PC-3 (cell line): ENCODE measurements around the gene ZBED4. TPM values are rescaled to one million over a fixed set of nuclear protein-coding genes. Genes with fewer than 3 reads are reported as not detected.

Experiments used
- ATAC-seq: fragments of 200-7000 bp; cut with Tn5 transposase; 2 replicates; pipeline ENCODE4 v1.9.1; 2020; ENCODE audit warnings: mild to moderate bottlenecking, moderate library complexity
- BruUV-seq: library from RNA; stranded (reverse); fragments of 400-500 nt; replicated peaks from 2 replicates; lab custom pipeline; 2021; lab: Mats Ljungman, UMichigan
- CTCF ChIA-PET: fragments of 300-600 bp; sonication (Branson Sonifier 250); formaldehyde crosslinking; loops from one replicate; lab custom pipeline; 2022; ENCODE audit warnings: antibody characterized with exemption; lab: Charles Lee
- POLR2A ChIA-PET: fragments of 300-600 bp; sonication (Branson Sonifier 250); formaldehyde crosslinking; loops from one replicate; lab custom pipeline; 2022; ENCODE audit warnings: antibody characterized with exemption; ENCODE audit not compliant: unreplicated experiment; lab: Charles Lee
- DNase-seq: peaks from one replicate; pipeline ENCODE4 v3.0.0-alpha.2; 2015
- H2AFZ ChIP-seq: fragments of 300-600 bp; sonication (generic); 2 replicates; pipeline ENCODE4 v1.6.0; 2016; ENCODE audit warnings: antibody characterized with exemption, low read length
- H3F3A ChIP-seq: fragments of 300-600 bp; sonication (generic); one replicate; pipeline ENCODE4 v1.6.0; 2017; ENCODE audit warnings: antibody characterized with exemption, low read length, control low read depth, mild to moderate bottlenecking; ENCODE audit not compliant: unreplicated experiment
- H3K27ac ChIP-seq: fragments of 300-600 bp; sonication (generic); 2 replicates; pipeline ENCODE4 v1.5.1; 2016; ENCODE audit warnings: mild to moderate bottlenecking, low read length
- H3K27me3 ChIP-seq: fragments of 300-600 bp; sonication (generic); 2 replicates; pipeline ENCODE4 v1.6.1; 2016; ENCODE audit warnings: low read length, mixed read lengths
- H3K36me3 ChIP-seq: fragments of 300-600 bp; sonication (generic); 2 replicates; pipeline ENCODE4 v1.6.1; 2016; ENCODE audit warnings: low read depth, mixed run types, low read length, mixed read lengths
- H3K4me1 ChIP-seq: fragments of 300-600 bp; sonication (generic); 2 replicates; pipeline ENCODE4 v1.5.1; 2016; ENCODE audit warnings: low read length; ENCODE audit not compliant: insufficient read depth
- H3K4me2 ChIP-seq: fragments of 300-600 bp; sonication (generic); 2 replicates; pipeline ENCODE4 v1.6.0; 2016; ENCODE audit warnings: low read length
- H3K4me3 ChIP-seq: fragments of 300-600 bp; sonication (generic); 2 replicates; pipeline ENCODE4 v1.5.1; 2016; ENCODE audit warnings: mild to moderate bottlenecking, low read length, mixed read lengths
- H3K79me2 ChIP-seq: fragments of 300-600 bp; sonication (generic); 2 replicates; pipeline ENCODE4 v1.6.1; 2017; ENCODE audit warnings: low read length, mixed read lengths
- H3K9ac ChIP-seq: fragments of 300-600 bp; sonication (generic); 2 replicates; pipeline ENCODE4 v1.6.0; 2016; ENCODE audit warnings: mild to moderate bottlenecking, low read length
- H3K9me2 ChIP-seq: fragments of 300-600 bp; sonication (generic); replicated peaks from 2 replicates; pipeline ENCODE4 v1.6.1; 2016; ENCODE audit warnings: mixed run types, low read length, mixed read lengths
- H3K9me3 ChIP-seq: fragments of 300-600 bp; sonication (generic); 2 replicates; pipeline ENCODE4 v1.6.1; 2016; ENCODE audit warnings: low read length, mixed read lengths
- H4K20me1 ChIP-seq: fragments of 300-600 bp; sonication (generic); 2 replicates; pipeline ENCODE4 v1.6.1; 2016; ENCODE audit warnings: low read length, mixed read lengths
- CTCF ChIP-seq: fragments of 300-600 bp; sonication (generic); conservative IDR thresholded peaks from 2 replicates; pipeline ENCODE4 v1.5.1; 2017; ENCODE audit warnings: antibody characterized with exemption, low read depth, mild to moderate bottlenecking, low read length
- EZH2 ChIP-seq: fragments of 300-600 bp; sonication (generic); IDR thresholded peaks from one replicate; pipeline ENCODE4 v1.6.1; 2017; ENCODE audit warnings: antibody characterized with exemption, mild to moderate bottlenecking, low read length; ENCODE audit not compliant: unreplicated experiment
- EZH2phosphoT487 ChIP-seq: fragments of 300-600 bp; sonication (generic); IDR thresholded peaks from 2 replicates; pipeline ENCODE4 v1.6.1; 2018; ENCODE audit warnings: mild to moderate bottlenecking, antibody characterized with exemption, low read length, borderline replicate concordance
- intact Hi-C: fragments of 100-400 bp; cut with micrococcal nuclease; formaldehyde crosslinking; loops from 2 replicates; pipeline ENCODE4 v1.9.0; 2023
- total RNA-seq: library from RNA; depleted of rRNA; stranded (reverse); fragments of >200 nt; gene quantifications from 2 replicates; pipeline ENCODE4 v1.2.3, GENCODE V29; 2014

Gene ZBED4
- total RNA-seq, 1 experiment from 2014 or later: 11.5 TPM

DNA sequence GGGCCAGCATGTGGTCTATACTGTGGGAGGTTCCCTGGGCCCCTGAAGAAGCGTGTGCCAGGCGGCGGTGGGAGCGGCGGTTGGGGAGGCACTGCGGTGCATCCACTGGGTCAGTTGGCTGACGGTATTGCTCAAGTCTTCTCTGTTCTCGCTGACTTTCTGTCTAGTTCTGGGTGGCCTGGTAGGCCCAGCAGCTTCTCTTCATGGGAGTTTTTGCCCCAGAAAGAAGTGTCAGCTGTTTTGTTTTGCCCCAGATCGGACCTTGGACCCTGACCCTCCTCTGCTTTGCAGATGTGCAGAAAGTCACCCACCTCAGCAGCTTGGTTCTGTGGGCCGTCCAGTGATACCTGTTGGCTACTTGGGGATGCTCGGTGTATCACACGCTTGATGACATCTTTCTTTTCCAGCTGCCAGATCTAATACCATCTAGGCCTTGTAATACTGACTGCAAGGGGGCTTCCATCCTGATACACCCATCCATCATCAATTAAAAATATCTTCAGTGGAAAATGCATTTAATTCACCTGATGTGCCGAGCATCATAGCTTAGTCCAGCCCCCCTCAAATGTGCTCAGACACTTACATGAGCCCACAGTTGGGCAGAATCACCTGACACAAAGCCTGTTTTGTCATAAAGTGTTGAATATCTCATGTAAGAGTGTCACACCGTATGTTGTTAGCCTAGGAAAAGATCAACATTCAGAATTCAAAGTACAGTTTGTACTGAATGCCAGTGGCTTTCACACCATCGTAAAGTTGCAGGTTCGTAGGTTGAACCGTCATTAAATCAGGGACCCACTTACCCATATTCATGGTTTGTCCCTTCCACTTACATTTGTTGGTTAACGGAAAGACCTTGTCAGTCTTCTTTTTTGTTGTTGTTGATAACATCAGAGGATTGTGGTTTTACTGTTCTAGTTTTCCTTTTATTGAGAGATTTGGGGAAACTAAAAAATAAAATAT is 13.9 kb downstream of the ZBED4 start:
- no peaks in the 10 kb centered on the region for H3K27me3 ChIP-seq
- ATAC-seq (no peak), DNase-seq (no peak)
- H3K4me1 ChIP-seq: no peaks in the 10 kb centered on the region
- no peaks in the 10 kb centered on the region for H3F3A ChIP-seq
- CTCF ChIA-PET: no interaction called here
- no peaks in the 10 kb centered on the region for H4K20me1 ChIP-seq
- POLR2A ChIA-PET: no interaction called here
- peaks cover 13% of the 10 kb centered on the region; the same call in 1 of the 2 replicates for H3K36me3 ChIP-seq
- H3K4me3 ChIP-seq: no peak overlapping the region
- H2AFZ ChIP-seq: no peak overlapping the region
- H3K79me2 ChIP-seq: peaks cover 92% of the 10 kb centered on the region
- H3K9me3 ChIP-seq: no peaks in the 10 kb centered on the region
- TF ChIP-seq EZH2 (no peak), CTCF (no peak), EZH2phosphoT487 (no peak)
- no TSS peak for BruUV-seq
- no peaks in the 10 kb centered on the region for H3K9me2 ChIP-seq
- intact Hi-C loops: no loop called here
- no peak overlapping the region for H3K27ac ChIP-seq
- no peak overlapping the region for H3K4me2 ChIP-seq
- H3K9ac ChIP-seq: no peak overlapping the region

GRCh38 chr22:49869086-49869830 is 15.6 kb downstream of the ZBED4 start:
- intact Hi-C loops: no loop called here
- no peaks in the 10 kb centered on the region for H3F3A ChIP-seq
- H3K4me2 ChIP-seq: no peak overlapping the region
- BruUV-seq: no TSS peak
- H3K4me1 ChIP-seq: no peaks in the 10 kb centered on the region
- H3K27me3 ChIP-seq: no peaks in the 10 kb centered on the region
- no peaks in the 10 kb centered on the region for H3K9me2 ChIP-seq
- peaks cover 91% of the 10 kb centered on the region for H3K79me2 ChIP-seq
- H4K20me1 ChIP-seq: no peaks in the 10 kb centered on the region
- POLR2A ChIA-PET: no interaction called here
- H3K9ac ChIP-seq: no peak overlapping the region
- H2AFZ ChIP-seq: no peak overlapping the region
- H3K27ac ChIP-seq: no peak overlapping the region
- no peaks in the 10 kb centered on the region for H3K9me3 ChIP-seq
- CTCF ChIA-PET: no interaction called here
- no peak for TF ChIP-seq EZH2phosphoT487
- TF ChIP-seq EZH2: no peak
- TF ChIP-seq CTCF: no peak
- no peak for DNase-seq
- no peak for ATAC-seq
- peaks cover 13% of the 10 kb centered on the region; the same call in 1 of the 2 replicates for H3K36me3 ChIP-seq
- H3K4me3 ChIP-seq: no peak overlapping the region
